Loucy (cell line): ENCODE measurements around the gene NRXN3.

ENCODE experiments used
- EZH2phosphoT487 ChIP-seq: fragments of 200-600 bp; IDR thresholded peaks from 2 replicates; pipeline ENCODE4 v1.6.1; 2018; ENCODE audit warnings: antibody characterized with exemption, mild to moderate bottlenecking, moderate library complexity, borderline replicate concordance
- TF ChIP-seq, protein P1 (sequence below): fragments of 200-600 bp; sonication (generic); conservative IDR thresholded peaks from 2 replicates; pipeline ENCODE4 v1.5.1; 2014; ENCODE audit warnings: mild to moderate bottlenecking, antibody characterized with exemption, low read length

DNA sequence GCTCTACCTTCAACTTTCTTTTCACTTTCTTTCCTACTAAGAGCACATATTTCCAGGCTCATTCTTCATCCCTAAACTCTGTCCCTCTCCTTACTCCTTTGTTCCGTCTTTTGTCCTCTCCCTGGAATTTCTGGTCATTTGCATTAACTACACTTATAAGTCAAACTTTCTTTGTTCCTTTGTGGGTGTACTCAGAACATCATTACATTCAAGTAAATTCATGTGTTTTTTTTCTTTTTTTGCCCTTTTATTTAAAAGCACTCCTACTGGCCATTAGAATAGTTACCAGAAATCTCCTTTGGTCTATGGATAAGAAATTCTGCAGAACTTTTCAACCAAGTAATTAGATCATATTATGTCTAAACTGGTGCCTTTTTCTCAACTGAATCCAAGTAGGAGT is 1238.5 kb downstream of the NRXN3 start:
- TF ChIP-seq, protein P1, sequence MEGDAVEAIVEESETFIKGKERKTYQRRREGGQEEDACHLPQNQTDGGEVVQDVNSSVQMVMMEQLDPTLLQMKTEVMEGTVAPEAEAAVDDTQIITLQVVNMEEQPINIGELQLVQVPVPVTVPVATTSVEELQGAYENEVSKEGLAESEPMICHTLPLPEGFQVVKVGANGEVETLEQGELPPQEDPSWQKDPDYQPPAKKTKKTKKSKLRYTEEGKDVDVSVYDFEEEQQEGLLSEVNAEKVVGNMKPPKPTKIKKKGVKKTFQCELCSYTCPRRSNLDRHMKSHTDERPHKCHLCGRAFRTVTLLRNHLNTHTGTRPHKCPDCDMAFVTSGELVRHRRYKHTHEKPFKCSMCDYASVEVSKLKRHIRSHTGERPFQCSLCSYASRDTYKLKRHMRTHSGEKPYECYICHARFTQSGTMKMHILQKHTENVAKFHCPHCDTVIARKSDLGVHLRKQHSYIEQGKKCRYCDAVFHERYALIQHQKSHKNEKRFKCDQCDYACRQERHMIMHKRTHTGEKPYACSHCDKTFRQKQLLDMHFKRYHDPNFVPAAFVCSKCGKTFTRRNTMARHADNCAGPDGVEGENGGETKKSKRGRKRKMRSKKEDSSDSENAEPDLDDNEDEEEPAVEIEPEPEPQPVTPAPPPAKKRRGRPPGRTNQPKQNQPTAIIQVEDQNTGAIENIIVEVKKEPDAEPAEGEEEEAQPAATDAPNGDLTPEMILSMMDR, result 0 out of 2 replicates have a peak, but pooled peaks have one; percentile 9
- no peak for TF ChIP-seq EZH2phosphoT487
